OCI-LY7 (cell line): ENCODE results near the gene CRACDL. TPM values are rescaled to one million over a fixed set of nuclear protein-coding genes. Genes with fewer than 3 reads are reported as not detected.

Experiments used
- BruUV-seq: library from RNA; stranded (reverse); fragments of 400-500 nt; replicated peaks from 2 replicates; lab custom pipeline; 2021; lab: Mats Ljungman, UMichigan
- CTCF ChIA-PET: fragments of 300-600 bp; sonication (Branson Sonifier 250); formaldehyde crosslinking; loops from one replicate; lab custom pipeline; 2022; ENCODE audit warnings: antibody characterized with exemption; ENCODE audit not compliant: unreplicated experiment; lab: Charles Lee
- POLR2A ChIA-PET: fragments of 300-600 bp; sonication (Branson Sonifier 250); formaldehyde crosslinking; loops from one replicate; lab custom pipeline; 2022; ENCODE audit warnings: antibody characterized with exemption; lab: Charles Lee
- DNase-seq: peaks from one replicate; pipeline ENCODE4 v3.0.0-alpha.2; 2015; ENCODE audit warnings: low spot score
- H2AFZ ChIP-seq: fragments of 200-600 bp; sonication (generic), shearing (Covaris generic); 2 replicates; pipeline ENCODE4 v1.6.1; 2014; ENCODE audit warnings: mild to moderate bottlenecking, antibody characterized with exemption, low read length, moderate library complexity
- H3K27ac ChIP-seq: fragments of 200-600 bp; sonication (generic); 2 replicates; pipeline ENCODE4 v1.5.1; 2014; ENCODE audit warnings: mixed run types, low read depth, mild to moderate bottlenecking, moderate library complexity, low read length, inconsistent platforms; ENCODE audit not compliant: poor library complexity, severe bottlenecking
- H3K36me3 ChIP-seq: fragments of 200-600 bp; sonication (generic); 2 replicates; pipeline ENCODE4 v1.6.1; 2014; ENCODE audit warnings: mild to moderate bottlenecking, antibody characterized with exemption, low read length, moderate library complexity, mixed read lengths; ENCODE audit not compliant: insufficient read depth
- H3K4me1 ChIP-seq: fragments of 200-600 bp; sonication (generic); 2 replicates; pipeline ENCODE4 v1.5.1; 2014; ENCODE audit warnings: mild to moderate bottlenecking, low read length; ENCODE audit not compliant: insufficient read depth, poor library complexity, severe bottlenecking
- H3K4me2 ChIP-seq: fragments of 200-600 bp; sonication (generic); 2 replicates; pipeline ENCODE4 v1.6.1; 2014; ENCODE audit warnings: mild to moderate bottlenecking, low read length
- H3K4me3 ChIP-seq: fragments of 200-600 bp; sonication (generic); 2 replicates; pipeline ENCODE4 v1.5.1; 2014; ENCODE audit warnings: mild to moderate bottlenecking, low read depth, low read length; ENCODE audit not compliant: poor library complexity, severe bottlenecking
- H3K79me2 ChIP-seq: fragments of 200-600 bp; sonication (generic); 2 replicates; pipeline ENCODE4 v1.6.1; 2016; ENCODE audit warnings: low read depth, mild to moderate bottlenecking, low read length, moderate library complexity, mixed read lengths; ENCODE audit not compliant: insufficient read depth
- H3K9me2 ChIP-seq: fragments of 200-600 bp; sonication (generic); 2 replicates; pipeline ENCODE4 v1.6.1; 2016; ENCODE audit warnings: mild to moderate bottlenecking, low read length, mixed read lengths; ENCODE audit not compliant: insufficient read depth
- H3K9me3 ChIP-seq: fragments of 200-600 bp; sonication (generic); 2 replicates; pipeline ENCODE4 v1.6.1; 2014; ENCODE audit warnings: mild to moderate bottlenecking, mixed run types, low read length, mixed read lengths
- H4K20me1 ChIP-seq: fragments of 200-600 bp; sonication (generic); 2 replicates; pipeline ENCODE4 v1.6.1; 2014; ENCODE audit warnings: mild to moderate bottlenecking, antibody characterized with exemption, low read length, moderate library complexity, mixed read lengths; ENCODE audit not compliant: insufficient read depth
- CTCF ChIP-seq: fragments of 200-600 bp; sonication (generic); conservative IDR thresholded peaks from 2 replicates; pipeline ENCODE4 v1.5.1; 2014; ENCODE audit warnings: mild to moderate bottlenecking, antibody characterized with exemption, low read length, moderate library complexity, mixed read lengths
- EZH2phosphoT487 ChIP-seq: fragments of 200-600 bp; sonication (generic); IDR thresholded peaks from 2 replicates; pipeline ENCODE4 v1.6.1; 2018; ENCODE audit warnings: low read depth, borderline replicate concordance, mild to moderate bottlenecking, mixed run types, antibody characterized with exemption, low read length, moderate library complexity, mixed read lengths
- intact Hi-C: fragments of 100-400 bp; cut with micrococcal nuclease; formaldehyde crosslinking; loops from one replicate; pipeline ENCODE4 v1.10.0; 2022; ENCODE audit not compliant: unreplicated experiment
- total RNA-seq, 2 experiments: library from RNA; depleted of rRNA in 1 of 2; stranded (reverse); fragments of >200 nt in 1 of 2; shearing (Covaris generic) in 1 of 2; gene quantifications; 2 replicates each; pipeline ENCODE4 v1.2.3, GENCODE V29; 2014 to 2022

CRACDL gene
- total RNA-seq, 2 experiments from 2014 or later: 0.03 to 0.13 TPM

- TF ChIP-seq EZH2phosphoT487 (no peak), CTCF (no peak)
- no peak overlapping the region for H2AFZ ChIP-seq
- intact Hi-C loops: no loop called here
- ChIA-PET POLR2A (interaction anchor here (0.6 to 0.7 kb wide), 2 partner anchors 10 to 32 kb away, joined by 3 to 7 read pairs; no protein-coding TSS in a partner anchor), CTCF (no interaction called here)
- H3K4me1 ChIP-seq: peaks cover 10% of the 10 kb centered on the region
- H3K27ac ChIP-seq: no peak overlapping the region
- H3K4me3 ChIP-seq: no peak overlapping the region
- H3K36me3 ChIP-seq: no peaks in the 10 kb centered on the region
- H4K20me1 ChIP-seq: no peaks in the 10 kb centered on the region
- no peak overlapping the region for H3K4me2 ChIP-seq
- H3K79me2 ChIP-seq: no peaks in the 10 kb centered on the region
- no peaks in the 10 kb centered on the region for H3K9me2 ChIP-seq
- no peak for DNase-seq
- H3K9me3 ChIP-seq: peaks cover 10% of the 10 kb centered on the region
- BruUV-seq: no TSS peak
Observed at GRCh38 chr2:98777076-98777475, 158.9 kb downstream of the CRACDL start.

- TF ChIP-seq EZH2phosphoT487: no peak
- no peak for TF ChIP-seq CTCF
- Histone ChIP-seq H3K9me3 (peaks cover under 1% of the 10 kb centered on the region; the same call in 1 of the 2 replicates), H3K27ac (no peak overlapping the region), H3K79me2 (no peaks in the 10 kb centered on the region), H3K9me2 (no peaks in the 10 kb centered on the region), H3K4me2 (no peak overlapping the region), H2AFZ (no peak overlapping the region), H3K36me3 (no peaks in the 10 kb centered on the region), H4K20me1 (no peaks in the 10 kb centered on the region), H3K4me3 (no peak overlapping the region), H3K4me1 (peaks cover 20% of the 10 kb centered on the region)
- POLR2A ChIA-PET: interaction anchor here (0.6 to 1.0 kb wide), 3 partner anchors 10 to 1642 kb away, joined by 3 read pairs; no protein-coding TSS in a partner anchor
- DNase-seq: no peak
- no TSS peak for BruUV-seq
- intact Hi-C loops: no loop called here
- CTCF ChIA-PET: interaction anchor here (0.7 kb wide), 1 partner anchor 9 kb away, joined by 3 read pairs; no protein-coding TSS in a partner anchor
Observed at GRCh38 chr2:98776136-98776535, 159.9 kb downstream of the CRACDL start.

GRCh38 chr2:98775146-98775986, 160.7 kb downstream of the CRACDL start:
- Histone ChIP-seq H3K4me1 (peaks cover 24% of the 10 kb centered on the region), H3K4me3 (no peak overlapping the region), H3K79me2 (no peaks in the 10 kb centered on the region), H2AFZ (no peak overlapping the region), H3K9me2 (no peaks in the 10 kb centered on the region), H4K20me1 (no peaks in the 10 kb centered on the region), H3K4me2 (no peak overlapping the region), H3K36me3 (no peaks in the 10 kb centered on the region), H3K27ac (no peak overlapping the region), H3K9me3 (no peaks in the 10 kb centered on the region)
- BruUV-seq: no TSS peak
- TF ChIP-seq CTCF: no peak
- no peak for TF ChIP-seq EZH2phosphoT487
- ChIA-PET CTCF (interaction anchor here (0.7 kb wide), 1 partner anchor 8 kb away, joined by 3 read pairs; no protein-coding TSS in a partner anchor), POLR2A (interaction anchor here (0.6 to 1.0 kb wide), 3 partner anchors 11 to 1643 kb away, joined by 3 read pairs; no protein-coding TSS in a partner anchor)
- intact Hi-C loops: no loop called here
- DNase-seq: no peak
